ENCODE results near the gene PCDHGB3. TPM values are rescaled to one million over a fixed set of nuclear protein-coding genes. Genes with fewer than 3 reads are reported as not detected.

The PCDHGB3 gene
- polyA plus RNA-seq, 1 of the 3 experiments (the other 2 are of a cell fraction): 0.53 TPM

- H4K20me1 ChIP-seq (ENCODE audit: insufficient read depth): no peaks in the 10 kb centered on the region
- TF ChIP-seq MXI1 (IDR thresholded peaks at IDR 0.05; ENCODE audit: low read depth, low read length) (no peak), GATA2 (CRISPR knock-in tag; IDR thresholded peaks at IDR 0.05) (no peak), USF1 (IDR thresholded peaks at IDR 0.05; ENCODE audit: borderline replicate concordance, low read depth) (no peak), FOXJ3 (CRISPR knock-in tag; IDR thresholded peaks at IDR 0.05) (no peak), GABPA (IDR thresholded peaks at IDR 0.05; ENCODE audit: low read depth) (no peak), JUND (IDR thresholded peaks at IDR 0.05) (no peak), USF2 (IDR thresholded peaks at IDR 0.05; ENCODE audit: borderline replicate concordance, low read depth, low read length) (no peak), EZH2phosphoT487 (IDR thresholded peaks at IDR 0.05; ENCODE audit: borderline replicate concordance, low read depth) (no peak)
- no peaks in the 10 kb centered on the region for H3F3A ChIP-seq (replicated peaks; ENCODE audit: insufficient read depth)
- H3K9ac ChIP-seq: no peak within 1 kb of the TSS
- no peaks in the 10 kb centered on the region for H3K4me1 ChIP-seq (ENCODE audit: control insufficient read depth in 1 of 2, insufficient read depth in 2 of 2, low read depth in 1 of 2, low read length in 1 of 2)
- no peaks in the 10 kb centered on the region for H3K27me3 ChIP-seq (ENCODE audit: insufficient read depth)
- peaks cover 7% of the 10 kb centered on the region; the same call in 1 of the 2 replicates for H3K9me3 ChIP-seq
- CTCF ChIA-PET: interaction anchor here (0.9 to 1.4 kb wide), 3 partner anchors 14 to 194 kb away, joined by 3 to 7 read pairs (median 3); partner anchors contain the start of gene PCDHGB1
- H3K79me2 ChIP-seq (ENCODE audit: insufficient read depth): no peaks in the 10 kb centered on the region
- H3K9me2 ChIP-seq: no peaks in the 10 kb centered on the region
- H3K27ac ChIP-seq (ENCODE audit: low read depth in 2 of 2, low read length in 1 of 2): no peak within 1 kb of the TSS
- H3K4me3 ChIP-seq (ENCODE audit: low read depth in 2 of 2, low read length in 1 of 2): no peak within 1 kb of the TSS
- POLR2A ChIA-PET: no interaction called here
- DNase-seq: no peak
- H3K36me3 ChIP-seq (replicated peaks in 1 of 2; ENCODE audit: control insufficient read depth in 1 of 2, insufficient read depth in 2 of 2, low read length in 1 of 2): peaks cover 0 to 7% of the 10 kb centered on the region in 2 experiments
- no peak within 1 kb of the TSS for H2AFZ ChIP-seq (ENCODE audit: low read depth)
- no peak within 1 kb of the TSS for H3K4me2 ChIP-seq
- WGBS (ENCODE audit: low lambda C conversion rate): 62% methylated on average over 34 of the region's 34 CpGs
These were observed 5.9 kb upstream of the PCDHGB3 start, which contains the start of gene PCDHGA5 for GRCh38 chr5:141363952-141364660. PCDHGA5 (plus strand) TSS chr5:141364162; CDS start chr5:141364331, 169 bp downstream.

- Histone ChIP-seq H3K4me1 (ENCODE audit: control insufficient read depth in 1 of 2, insufficient read depth in 2 of 2, low read depth in 1 of 2, low read length in 1 of 2) (no peaks in the 10 kb centered on the region), H3K9ac (no peak overlapping the region), H3K36me3 (replicated peaks in 1 of 2; ENCODE audit: control insufficient read depth in 1 of 2, insufficient read depth in 2 of 2, low read length in 1 of 2) (peaks cover 0 to 12% of the 10 kb centered on the region in 2 experiments), H4K20me1 (ENCODE audit: insufficient read depth) (no peaks in the 10 kb centered on the region), H3K4me2 (no peak overlapping the region), H3K9me3 (peaks cover 7% of the 10 kb centered on the region; the same call in 1 of the 2 replicates), H3K9me2 (no peaks in the 10 kb centered on the region), H3F3A (replicated peaks; ENCODE audit: insufficient read depth) (no peaks in the 10 kb centered on the region), H2AFZ (ENCODE audit: low read depth) (no peak overlapping the region), H3K79me2 (ENCODE audit: insufficient read depth) (no peaks in the 10 kb centered on the region), H3K27ac (ENCODE audit: low read depth in 2 of 2, low read length in 1 of 2) (no peak overlapping the region), H3K27me3 (ENCODE audit: insufficient read depth) (no peaks in the 10 kb centered on the region), H3K4me3 (ENCODE audit: low read depth in 2 of 2, low read length in 1 of 2) (peak overlapping the region in 1 of 2 experiments; percentile 12; a peak in 1 of 4 replicates)
- CTCF ChIA-PET: interaction anchor here (0.8 kb wide), 1 partner anchor 197 kb away, joined by 3 read pairs; no protein-coding TSS in a partner anchor
- POLR2A ChIA-PET: no interaction called here
- WGBS (ENCODE audit: low lambda C conversion rate): 77% methylated on average over 44 of the region's 46 CpGs
- no peak for DNase-seq
- TF ChIP-seq RFX5 (IDR thresholded peaks at IDR 0.05; ENCODE audit: low read length) (no peak), IRF3 (IDR thresholded peaks at IDR 0.05; ENCODE audit: low read depth, low read length) (no peak), TEAD4 (IDR thresholded peaks at IDR 0.05; ENCODE audit: borderline replicate concordance, insufficient read depth) (no peak), NFIC (IDR thresholded peaks at IDR 0.05; ENCODE audit: borderline replicate concordance) (no peak), RXRA (IDR thresholded peaks at IDR 0.05; ENCODE audit: borderline replicate concordance, low read depth) (no peak), USF1 (IDR thresholded peaks at IDR 0.05; ENCODE audit: borderline replicate concordance, low read depth) (no peak), FOXJ3 (CRISPR knock-in tag; IDR thresholded peaks at IDR 0.05) (no peak), SIN3A (IDR thresholded peaks at IDR 0.05; ENCODE audit: borderline replicate concordance, low read depth, low read length) (no peak), EP300 (IDR thresholded peaks at IDR 0.05; ENCODE audit: borderline replicate concordance in 1 of 2, low read depth in 1 of 2, low read length in 1 of 2) (no peak), NRF1 (IDR thresholded peaks at IDR 0.05; ENCODE audit: low read depth, low read length) (no peak), ZBTB33 (IDR thresholded peaks at IDR 0.05; ENCODE audit: borderline replicate concordance, low read depth) (no peak), EZH2phosphoT487 (IDR thresholded peaks at IDR 0.05; ENCODE audit: borderline replicate concordance, low read depth) (no peak)
These were observed 3.8 kb upstream of the PCDHGB3 start for GRCh38 chr5:141366016-141366896.

Data from SK-N-SH (cell line).